CD14-positive monocyte (primary cell): ENCODE results near the gene CEP131. TPM values are rescaled to one million over a fixed set of nuclear protein-coding genes. Genes with fewer than 3 reads are reported as not detected.

Experiments used
- DNase-seq, 3 donors: peaks; one replicate each; pipeline ENCODE4 v3.0.0-alpha.2; 2011 to 2022
- H2AFZ ChIP-seq: 2 replicates; pipeline ENCODE4 v1.6.0; 2012; ENCODE audit warnings: mild to moderate bottlenecking, low read depth, low read length, inconsistent platforms; ENCODE audit not compliant: insufficient read depth, poor library complexity, severe bottlenecking
- H3K27ac ChIP-seq, 2 donors: 1 replicate in 1 of 2; 2 replicates in 1 of 2; pipeline ENCODE4 v1.5.1; 2012 to 2013; ENCODE audit warnings: low read length in 2 of 2, control low read depth in 1 of 2, inconsistent platforms in 1 of 2, low read depth in 1 of 2, mild to moderate bottlenecking in 1 of 2
- H3K27me3 ChIP-seq, 2 donors: one replicate each; pipeline versions ENCODE4 v1.6.0 to v1.6.1; 2011 to 2013; ENCODE audit warnings: low read length in 2 of 2; ENCODE audit not compliant: control insufficient read depth in 2 of 2, insufficient read depth in 2 of 2
- H3K36me3 ChIP-seq, 2 donors: replicated peaks in 1 of 2; 1 replicate in 1 of 2; 2 replicates in 1 of 2; pipeline versions ENCODE4 v1.5.1 to v1.6.1; 2012 to 2013; ENCODE audit warnings: low read length in 2 of 2, control low read depth in 1 of 2, inconsistent platforms in 1 of 2, mild to moderate bottlenecking in 1 of 2; ENCODE audit not compliant: insufficient read depth in 2 of 2, control insufficient read depth in 1 of 2
- H3K4me1 ChIP-seq, 2 donors: 1 replicate in 1 of 2; 2 replicates in 1 of 2; pipeline versions ENCODE4 v1.5.1 to v1.6.1; 2012 to 2013; ENCODE audit warnings: low read length in 2 of 2, control low read depth in 1 of 2, inconsistent platforms in 1 of 2, mild to moderate bottlenecking in 1 of 2, moderate library complexity in 1 of 2; ENCODE audit not compliant: insufficient read depth in 2 of 2, control insufficient read depth in 1 of 2
- H3K4me2 ChIP-seq: replicated peaks from 2 replicates; pipeline ENCODE3; 2012; ENCODE audit warnings: low read length, moderate library complexity, mild to moderate bottlenecking; ENCODE audit not compliant: poor library complexity, severe bottlenecking; ENCODE audit errors: extremely low read depth
- H3K4me3 ChIP-seq, 3 experiments: fragments of 200-600 bp in 1 of 3; sonication (generic) in 1 of 3; replicated peaks in 1 of 3; 1 replicate in 2 of 3; 2 replicates in 1 of 3; pipeline ENCODE4 v1.5.1; 2011 to 2013; ENCODE audit warnings: low read length in 3 of 3, mild to moderate bottlenecking in 3 of 3, control low read depth in 2 of 3, low read depth in 2 of 3, inconsistent platforms in 1 of 3, moderate library complexity in 1 of 3
- H3K79me2 ChIP-seq: 2 replicates; pipeline ENCODE4 v1.6.0; 2012; ENCODE audit warnings: mild to moderate bottlenecking, control low read depth, inconsistent platforms, low read length, moderate library complexity; ENCODE audit not compliant: insufficient read depth
- H3K9ac ChIP-seq: 2 replicates; pipeline ENCODE4 v1.6.0; 2017; ENCODE audit warnings: low read length, mild to moderate bottlenecking; ENCODE audit not compliant: insufficient read depth, poor library complexity, severe bottlenecking
- H3K9me3 ChIP-seq, 2 donors: replicated peaks in 1 of 2; 1 replicate in 1 of 2; 2 replicates in 1 of 2; pipeline versions ENCODE4 v1.5.1 to v1.6.1; 2012 to 2013; ENCODE audit warnings: low read length in 2 of 2, control low read depth in 1 of 2; ENCODE audit not compliant: control insufficient read depth in 1 of 2, insufficient read depth in 1 of 2
- H4K20me1 ChIP-seq: 2 replicates; pipeline ENCODE4 v1.6.0; 2012; ENCODE audit warnings: mild to moderate bottlenecking, low read length, control low read depth, moderate library complexity; ENCODE audit not compliant: insufficient read depth
- H3K27ac Mint-ChIP-seq, 7 donors: one replicate each; pipeline ENCODE4 v1.8.0; 2020; ENCODE audit warnings: mild to moderate bottlenecking in 7 of 7, mixed read lengths in 7 of 7, moderate library complexity in 6 of 7, inconsistent platforms in 2 of 7
- H3K27me3 Mint-ChIP-seq, 3 donors: one replicate each; pipeline ENCODE4 v1.8.0; 2021 to 2022; ENCODE audit warnings: low read depth in 3 of 3, mild to moderate bottlenecking in 3 of 3, mixed read lengths in 3 of 3, moderate library complexity in 3 of 3, inconsistent platforms in 1 of 3
- H3K36me3 Mint-ChIP-seq, 2 donors: one replicate each; pipeline ENCODE4 v1.8.0; 2020; ENCODE audit warnings: mixed read lengths in 2 of 2, inconsistent platforms in 1 of 2, mild to moderate bottlenecking in 1 of 2
- H3K4me1 Mint-ChIP-seq: one replicate; pipeline ENCODE4 v1.8.0; 2020; ENCODE audit warnings: mild to moderate bottlenecking, mixed read lengths
- H3K4me3 Mint-ChIP-seq, 2 donors: one replicate each; pipeline ENCODE4 v1.8.0; 2020; ENCODE audit warnings: mild to moderate bottlenecking in 2 of 2, mixed read lengths in 2 of 2, moderate library complexity in 1 of 2
- H3K9me3 Mint-ChIP-seq, 7 donors: one replicate each; pipeline ENCODE4 v1.8.0; 2020 to 2022; ENCODE audit warnings: mixed read lengths in 7 of 7, mild to moderate bottlenecking in 6 of 7, moderate library complexity in 6 of 7, inconsistent platforms in 2 of 7
- CTCF ChIP-seq: fragments of 200-600 bp; IDR thresholded peaks from one replicate; pipeline ENCODE4 v1.8.0; 2022; ENCODE audit warnings: antibody characterized with exemption, mild to moderate bottlenecking
- WGBS: methylation state at CpG from one replicate; pipeline ENCODE4 v1.1.5; 2013; ENCODE audit warnings: missing lambda C conversion rate; ENCODE audit not compliant: insufficient coverage; 5-methylcytosine and 5-hydroxymethylcytosine counted together
- intact Hi-C, 2 donors: fragments of 100-400 bp; cut with micrococcal nuclease; formaldehyde crosslinking; loops; one replicate each; pipeline versions ENCODE4 v1.15.0 to v1.15.1; 2023
- polyA plus RNA-seq, 3 donors: library from polyadenylated mRNA; depleted of rRNA in 1 of 3; unstranded in 2 of 3; stranded (reverse) in 1 of 3; fragments of 300-500 nt in 2 of 3; fragments of >200 nt in 1 of 3; fragmentation: Illumina TruSeq in 2 of 3; gene quantifications; 1 replicate in 2 of 3; 2 replicates in 1 of 3; pipeline ENCODE4 v1.2.3, GENCODE V29; 2012 to 2021

CEP131 gene
- polyA plus RNA-seq, 3 donors = 0.69 to 9.7 (median 1.0) TPM

DNA sequence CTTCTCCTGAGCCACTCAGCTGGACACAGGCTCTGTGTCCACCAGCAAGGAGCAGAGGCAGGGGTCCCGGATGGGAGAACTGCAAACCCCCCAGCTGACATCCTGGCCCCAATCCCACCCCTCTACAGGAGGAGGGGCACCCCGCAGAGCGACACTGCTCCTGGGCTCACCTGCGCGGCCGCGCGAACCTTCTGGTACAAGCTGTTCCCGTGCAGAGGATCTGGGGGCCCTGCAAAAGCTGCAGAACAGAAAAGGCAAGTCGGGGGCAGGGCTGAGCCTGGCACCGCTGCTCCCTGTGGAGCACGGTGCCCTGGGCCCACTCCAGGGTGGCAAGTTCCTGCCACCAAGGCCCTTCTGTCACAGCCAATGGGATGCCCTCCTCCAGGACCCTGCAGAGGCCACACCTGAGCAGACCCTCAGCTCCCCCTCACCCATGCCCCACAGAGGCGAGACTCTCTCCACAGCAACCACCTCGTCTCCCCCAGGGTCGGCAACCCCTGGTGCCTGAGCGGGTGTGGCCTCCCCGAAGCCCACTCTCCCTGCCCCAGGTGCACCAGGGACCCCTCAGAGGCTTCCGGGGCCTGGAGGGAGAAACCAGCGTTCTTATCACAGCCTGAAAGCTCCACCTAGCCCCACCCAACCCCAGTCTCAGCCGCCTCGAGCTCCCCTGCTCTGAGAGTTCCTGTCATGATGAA, 11.2 kb upstream of the CEP131 start:
- Mint-ChIP-seq H3K27me3 (no peaks in the 10 kb centered on the region), H3K4me1 (peaks cover 33% of the 10 kb centered on the region), H3K4me3 (no peak overlapping the region), H3K36me3 (peaks cover 35 to 74% of the 10 kb centered on the region in 2 donors), H3K9me3 (peaks cover 0 to 1% (median 0%) of the 10 kb centered on the region in 7 donors), H3K27ac (no peak overlapping the region)
- peaks cover 48% of the 10 kb centered on the region for H3K79me2 ChIP-seq
- H3K4me3 ChIP-seq = no peak overlapping the region
- no peak for DNase-seq
- peaks cover 61 to 74% of the 10 kb centered on the region in 2 donors for H3K36me3 ChIP-seq
- H3K9ac ChIP-seq = no peak overlapping the region
- H2AFZ ChIP-seq = no peak overlapping the region
- H4K20me1 ChIP-seq = peaks cover 66% of the 10 kb centered on the region
- no peak overlapping the region for H3K4me2 ChIP-seq
- H3K27me3 ChIP-seq = no peaks in the 10 kb centered on the region
- no peak overlapping the region for H3K27ac ChIP-seq
- no peak for TF ChIP-seq CTCF
- peaks cover 24 to 36% of the 10 kb centered on the region in 2 donors for H3K4me1 ChIP-seq
- intact Hi-C loops = no loop called here
- H3K9me3 ChIP-seq = no peaks in the 10 kb centered on the region
- WGBS = 98% methylated on average over 18 of the region's 21 CpGs

GRCh38 chr17:81233316-81233715, 10.6 kb upstream of the CEP131 start:
- intact Hi-C loops = no loop called here
- no peak for TF ChIP-seq CTCF
- H3K27ac Mint-ChIP-seq = no peak overlapping the region
- DNase-seq = no peak
- 97% methylated on average over 14 of the region's 17 CpGs for WGBS
- no peak overlapping the region for H3K4me3 Mint-ChIP-seq
- Histone ChIP-seq H2AFZ (no peak overlapping the region), H3K27ac (no peak overlapping the region), H3K9ac (no peak overlapping the region), H3K36me3 (peaks cover 61 to 74% of the 10 kb centered on the region in 2 donors), H3K4me3 (no peak overlapping the region), H3K9me3 (no peaks in the 10 kb centered on the region), H3K4me2 (no peak overlapping the region), H3K79me2 (peaks cover 43% of the 10 kb centered on the region), H3K4me1 (peaks cover 30 to 38% of the 10 kb centered on the region in 2 donors), H4K20me1 (peaks cover 66% of the 10 kb centered on the region), H3K27me3 (no peaks in the 10 kb centered on the region)
- H3K4me1 Mint-ChIP-seq = peaks cover 39% of the 10 kb centered on the region
- H3K9me3 Mint-ChIP-seq = peaks cover 0 to 1% (median 0%) of the 10 kb centered on the region in 7 donors
- H3K36me3 Mint-ChIP-seq = peaks cover 35 to 74% of the 10 kb centered on the region in 2 donors
- H3K27me3 Mint-ChIP-seq = no peaks in the 10 kb centered on the region
